ENCODE results near the gene ANKRD13B.
A peak's percentile ranks its signal among the peaks of the same experiment; 100 is the strongest.

ANKRD13B gene

DNA sequence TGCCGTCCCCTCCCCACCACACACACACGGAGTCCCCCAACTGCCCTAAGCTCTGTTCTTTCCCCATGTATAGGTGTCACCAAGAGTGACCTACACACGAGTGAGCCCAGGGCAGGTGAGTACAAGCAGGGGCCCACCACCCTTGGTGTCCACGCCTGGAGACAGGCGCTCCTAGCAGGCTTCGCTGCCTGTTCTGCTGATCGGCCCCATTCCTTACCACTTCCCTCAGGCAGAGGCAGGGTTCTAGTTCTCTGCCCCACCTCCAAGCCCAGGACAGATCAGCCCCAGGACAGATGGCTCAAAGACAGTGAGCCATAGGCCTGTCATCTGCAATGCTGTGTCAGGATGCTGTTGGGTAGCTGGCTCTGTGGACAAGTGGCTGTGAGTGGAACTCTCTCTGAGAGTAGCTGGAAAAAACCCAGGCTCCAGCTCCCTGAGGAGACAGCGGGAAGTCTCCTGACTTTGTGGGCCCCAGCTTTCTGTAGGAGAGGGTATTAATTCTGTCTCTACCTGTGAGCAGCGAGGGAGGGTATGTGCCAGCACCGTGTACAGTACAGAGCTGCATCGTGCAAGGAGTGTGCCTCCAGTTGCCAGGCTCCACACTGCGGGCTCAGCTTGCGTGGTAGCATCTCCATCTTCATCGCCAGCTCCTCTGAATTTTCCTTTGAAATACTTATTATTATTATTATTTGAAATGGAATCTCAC lies 23.5 kb upstream of the ANKRD13B start:
- no peak for DNase-seq

DNA sequence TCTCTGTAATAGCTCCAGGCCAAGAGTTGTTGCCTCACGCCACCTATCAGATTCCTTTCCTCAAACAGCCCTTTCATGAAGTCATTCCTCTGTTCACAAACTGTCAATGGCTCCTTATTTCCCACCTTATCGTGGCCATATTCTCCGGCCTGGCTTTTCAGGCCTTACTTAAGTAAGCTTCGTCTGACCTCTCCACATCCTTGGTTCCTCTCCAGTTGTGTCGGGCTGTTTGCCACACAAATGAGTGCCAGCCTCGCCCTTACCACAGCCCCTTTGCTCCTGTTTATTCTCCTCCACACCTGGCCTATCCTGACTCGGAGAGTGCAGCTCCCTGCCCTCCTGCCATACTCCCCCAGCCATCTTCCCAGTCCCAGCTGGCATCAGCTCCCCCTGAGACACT lies 22.4 kb upstream of the ANKRD13B start:
- DNase-seq, result no peak

DNA sequence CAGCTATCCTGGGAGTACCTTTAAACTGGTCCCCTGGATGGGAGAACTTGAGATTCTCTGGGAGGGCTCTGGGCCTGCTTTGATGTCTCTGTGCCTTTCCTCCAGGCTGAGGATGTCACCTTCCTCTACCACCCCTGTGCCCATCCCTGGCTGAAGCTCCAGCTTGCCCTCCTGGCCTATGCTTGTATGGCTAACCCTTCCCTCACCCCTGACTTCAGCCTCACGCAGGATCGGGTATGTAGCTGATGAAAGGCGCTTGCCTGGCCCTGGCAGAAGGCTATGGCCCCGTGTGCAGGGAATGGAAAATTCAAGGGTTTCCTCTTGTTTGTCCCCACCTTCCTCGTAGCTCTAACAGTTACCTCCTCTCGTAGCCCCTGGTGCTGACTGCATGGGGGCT lies 21.4 kb upstream of the ANKRD13B start:
- DNase-seq, result no peak

DNA sequence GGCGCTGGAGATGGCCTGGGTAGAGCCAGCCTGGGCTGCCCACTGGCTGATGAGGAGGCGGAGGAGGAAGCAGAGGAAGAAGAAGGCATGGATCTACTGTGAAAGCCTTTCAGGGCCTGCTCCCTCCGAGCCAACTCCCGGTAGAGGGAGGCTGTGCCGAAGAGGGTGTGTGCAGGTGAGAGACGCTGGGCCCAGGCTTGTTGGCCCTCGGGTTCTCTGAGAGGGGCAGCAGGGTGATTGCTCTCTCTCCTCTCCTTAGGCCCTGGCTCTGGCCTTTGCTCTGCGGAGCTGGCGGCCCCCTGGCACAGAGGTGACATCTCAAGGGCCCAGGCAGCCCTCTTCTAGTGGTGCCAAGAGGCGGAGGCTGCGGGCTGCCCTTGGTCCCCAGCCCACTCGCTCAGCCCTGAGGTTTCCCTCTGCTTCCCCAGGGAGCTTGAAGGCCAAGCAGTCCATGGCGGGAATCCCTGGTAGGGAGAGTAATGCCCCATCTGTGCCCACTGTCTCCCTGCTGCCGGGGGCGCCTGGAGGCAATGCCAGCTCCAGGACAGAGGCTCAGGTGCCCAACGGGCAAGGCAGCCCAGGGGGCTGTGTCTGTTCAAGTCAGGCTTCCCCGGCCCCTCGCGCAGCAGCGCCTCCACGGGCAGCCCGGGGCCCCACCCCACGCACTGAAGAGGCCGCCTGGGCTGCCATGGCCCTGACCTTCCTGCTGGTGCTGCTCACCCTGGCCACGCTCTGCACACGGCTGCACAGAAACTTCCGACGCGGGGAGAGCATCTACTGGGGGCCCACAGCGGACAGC lies 20.9 kb upstream of the ANKRD13B start:
- no peak for DNase-seq

DNA sequence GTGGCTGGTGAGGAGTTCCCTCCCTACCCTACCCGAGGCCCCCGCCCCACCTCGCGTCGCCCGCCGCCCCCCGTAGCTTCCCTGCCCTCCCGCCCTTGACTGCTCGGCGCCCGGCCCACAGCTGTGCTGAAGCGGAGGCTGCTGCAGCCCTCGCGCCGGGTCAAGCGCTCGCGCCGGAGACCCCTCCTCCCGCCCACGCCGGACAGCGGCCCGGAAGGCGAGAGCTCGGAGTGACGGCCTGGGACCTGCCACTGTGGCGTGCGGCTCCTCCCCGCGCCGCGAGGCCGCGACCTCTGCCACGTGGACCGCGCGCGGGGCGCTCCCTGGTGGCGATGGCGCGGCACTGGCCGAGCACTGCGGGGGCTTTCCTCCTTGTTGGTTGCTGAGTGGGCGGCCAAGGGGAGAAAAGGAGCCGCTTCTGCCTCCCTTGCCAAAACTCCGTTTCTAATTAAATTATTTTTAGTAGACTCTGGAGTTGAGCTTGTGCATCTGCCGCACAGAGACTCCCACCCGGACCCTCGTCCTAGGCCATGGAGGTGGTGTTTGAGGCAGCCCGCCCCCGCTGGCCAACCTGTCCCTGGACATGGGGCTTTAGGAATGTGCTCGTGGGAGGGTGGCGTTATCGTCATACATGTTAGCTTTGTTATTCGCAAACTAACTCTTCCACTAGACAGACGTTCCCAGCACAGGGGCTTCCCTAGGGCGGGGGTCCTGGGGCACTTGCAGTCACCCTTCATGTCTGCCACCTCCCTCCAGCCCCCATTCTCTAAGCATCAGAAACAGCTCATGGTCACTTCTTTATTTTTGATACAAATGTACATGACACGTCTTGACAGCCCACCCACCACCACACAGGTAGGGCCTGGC lies 20.0 kb upstream of the ANKRD13B start:
- no peak for DNase-seq

DNA sequence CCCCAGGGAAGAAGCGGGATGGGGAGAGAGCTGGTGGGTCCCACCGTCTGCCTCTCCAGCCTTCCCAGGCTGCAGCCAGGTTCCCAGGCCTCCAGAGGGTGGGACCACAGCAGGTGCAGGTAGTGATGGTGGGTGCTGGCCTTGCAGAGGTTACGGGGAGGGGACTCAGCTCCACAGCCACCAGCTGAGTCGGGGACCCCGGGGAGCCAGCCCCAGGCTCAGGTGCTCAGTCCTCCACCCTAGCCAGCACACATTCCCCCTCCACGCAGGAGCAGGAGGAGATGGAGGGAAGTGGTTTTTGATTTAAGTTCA lies 19.4 kb upstream of the ANKRD13B start:
- no peak for DNase-seq

DNA sequence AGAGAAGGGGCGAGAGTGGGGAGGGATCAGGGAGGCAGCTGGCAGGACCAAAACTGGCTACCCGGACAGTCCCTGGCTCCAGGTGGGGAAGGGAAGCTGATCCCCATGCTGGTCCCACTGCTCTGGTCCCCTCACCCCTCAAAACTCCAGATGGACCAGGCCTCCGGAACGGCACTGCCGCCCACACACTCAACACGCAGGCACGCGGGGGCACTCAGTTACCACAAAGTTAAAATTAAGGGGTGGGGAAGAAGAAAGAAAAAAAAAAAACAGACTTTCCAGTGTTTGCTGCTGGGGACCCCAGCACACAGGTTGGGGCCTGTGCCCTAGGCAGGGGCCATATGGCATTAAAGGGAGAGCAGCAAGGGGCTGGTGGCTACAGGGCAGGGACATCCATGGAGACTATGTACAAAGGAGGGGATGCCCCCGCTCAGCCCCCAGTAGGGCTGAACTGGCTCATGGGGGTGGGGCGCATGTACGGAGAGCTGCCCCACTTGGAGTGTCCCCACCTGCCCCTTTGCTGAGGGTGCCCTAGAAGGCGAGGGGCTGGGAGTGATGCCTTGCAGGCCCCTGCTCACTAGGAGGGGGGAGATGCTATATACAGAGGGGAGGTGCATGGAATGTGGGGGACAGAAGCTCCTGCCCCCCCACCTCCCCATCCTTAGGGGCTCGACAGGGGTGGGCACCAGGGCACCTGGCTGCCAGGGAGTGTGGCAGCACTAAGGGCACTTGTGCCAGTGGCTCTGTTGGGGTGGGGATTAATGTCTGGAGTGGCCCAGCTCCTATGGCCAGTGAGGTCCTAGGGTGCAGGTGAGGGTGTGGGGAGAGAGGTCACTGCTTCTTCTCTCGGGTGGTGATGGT lies 18.8 kb upstream of the ANKRD13B start:
- no peak for DNase-seq

DNA sequence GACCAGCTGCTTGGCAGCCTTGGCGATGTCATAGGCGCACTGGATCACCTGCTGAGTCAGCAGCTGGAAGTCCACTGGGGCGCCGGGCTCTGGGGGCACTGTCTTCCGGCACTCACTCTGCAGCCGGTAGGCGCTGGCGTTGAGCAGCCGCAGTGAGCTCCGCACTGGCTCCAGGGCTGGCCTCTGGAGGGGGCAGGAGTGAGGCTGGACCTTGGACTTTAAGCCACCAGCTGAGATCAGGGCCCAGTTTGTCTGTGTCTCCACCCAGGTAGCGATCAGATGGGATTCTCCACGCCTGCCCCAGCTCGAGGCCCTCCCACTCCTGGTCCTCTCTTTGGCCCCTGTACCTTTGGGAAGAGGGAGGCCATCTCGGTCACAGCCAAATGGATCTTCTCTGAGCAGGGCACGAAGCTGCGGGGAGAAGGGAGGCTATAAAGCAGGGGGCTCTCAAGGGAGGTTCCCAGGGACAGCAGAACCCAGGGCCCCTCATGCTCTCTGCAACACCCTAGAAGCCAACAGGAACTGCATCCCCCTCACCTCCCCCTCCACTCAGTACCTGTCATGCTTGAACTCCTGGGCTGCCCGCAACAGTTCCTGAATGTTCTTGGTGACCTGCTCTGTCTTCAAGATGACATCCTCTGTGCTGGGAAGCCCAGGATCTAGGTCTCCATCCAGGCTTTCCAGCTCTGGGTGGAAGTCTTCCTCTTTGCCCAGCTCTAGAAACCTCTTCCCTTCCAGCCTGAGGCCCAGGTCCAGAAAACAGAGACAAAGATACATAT lies 18.0 kb upstream of the ANKRD13B start:
- DNase-seq, result no peak

DNA sequence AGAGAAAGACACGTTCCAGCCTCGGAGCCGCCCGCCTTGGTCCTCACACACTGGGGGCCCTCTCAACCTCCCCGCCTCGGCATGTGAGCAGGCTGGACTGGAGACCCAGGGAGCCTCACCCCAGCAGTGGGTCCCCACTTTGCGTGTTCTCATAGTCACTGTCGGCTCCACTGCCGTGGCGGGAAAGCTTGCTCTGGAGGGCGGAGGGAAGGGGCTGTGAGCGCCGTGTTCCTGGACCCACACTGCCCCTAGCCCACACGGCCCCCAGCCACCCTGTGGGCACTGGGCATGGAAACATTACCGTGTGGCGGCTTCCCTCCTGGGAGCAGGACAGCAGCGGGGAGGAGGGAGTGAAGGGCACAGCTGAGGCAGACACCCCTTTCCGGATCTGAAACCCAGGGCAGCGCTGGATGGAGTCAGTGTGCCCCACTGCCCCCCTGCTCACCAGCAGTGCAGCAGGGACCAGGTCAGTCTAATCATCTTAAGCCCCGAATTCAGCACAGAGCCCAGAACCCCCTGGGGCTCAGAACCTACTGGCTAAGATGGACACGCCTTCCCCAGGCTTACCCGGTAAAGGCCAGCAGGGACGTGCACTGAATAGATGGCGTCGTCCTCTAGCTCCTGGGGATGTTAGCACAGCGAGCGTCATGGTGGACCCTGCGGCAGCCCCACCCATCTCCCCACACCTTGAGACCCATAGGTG lies 17.3 kb upstream of the ANKRD13B start:
- DNase-seq, result no peak

DNA sequence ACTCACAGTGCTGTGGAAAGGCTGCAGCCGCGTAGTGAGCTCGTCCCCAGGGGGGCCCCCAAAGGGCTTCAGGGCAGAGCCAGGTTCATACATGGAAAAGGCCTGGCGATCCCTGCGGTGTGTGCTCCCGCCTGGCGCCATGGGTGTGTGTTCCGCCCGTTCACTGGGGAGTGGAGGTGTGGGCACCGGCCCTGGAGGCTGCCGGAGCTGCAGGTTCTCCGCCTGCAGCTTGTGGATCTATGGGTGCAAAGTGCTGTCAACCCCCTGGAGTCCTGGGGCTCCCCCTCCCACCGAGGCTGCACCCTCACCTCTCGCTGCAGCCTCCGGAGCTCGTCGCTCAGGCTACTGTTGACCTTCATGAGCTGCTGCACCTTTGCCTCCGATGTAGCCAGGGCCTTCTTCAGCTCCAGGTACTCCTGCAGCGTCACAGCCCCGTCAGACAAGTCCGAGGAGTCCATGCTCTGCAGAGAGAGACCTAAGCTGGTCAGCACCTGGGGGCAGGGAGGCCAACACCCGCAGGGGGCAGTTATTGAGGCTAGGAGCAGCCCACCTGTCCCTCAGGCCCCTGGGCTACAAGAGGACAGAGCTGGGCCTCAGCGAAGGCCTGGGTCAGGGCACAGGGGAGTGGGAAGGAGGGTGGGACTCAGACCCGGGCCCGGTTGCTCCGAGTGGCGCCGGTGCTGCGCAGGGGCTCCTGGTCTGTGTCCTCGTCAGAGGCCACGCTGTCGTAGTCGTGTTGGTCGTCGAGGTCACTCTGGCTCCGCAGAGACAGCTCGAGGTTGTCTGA lies 16.5 kb upstream of the ANKRD13B start:
- no peak for DNase-seq

DNA sequence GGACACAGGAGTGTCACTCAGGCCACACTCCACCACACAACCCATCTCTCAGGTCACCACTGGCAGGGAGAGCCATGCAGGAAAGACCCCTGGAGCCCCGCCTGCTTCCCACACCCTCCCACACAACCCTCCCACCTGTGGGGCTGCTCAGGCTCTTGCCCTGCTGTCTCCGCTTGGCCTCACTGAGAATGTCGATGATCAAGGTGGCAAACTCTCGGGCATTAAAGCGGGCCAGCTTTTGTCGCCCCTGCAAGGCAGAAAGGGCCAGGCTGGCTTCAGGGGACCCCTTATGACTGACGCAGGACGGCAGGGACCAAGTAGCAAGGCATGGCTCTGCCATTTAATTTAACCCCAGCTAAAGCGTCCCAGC lies 15.9 kb upstream of the ANKRD13B start:
- no peak for DNase-seq

DNA sequence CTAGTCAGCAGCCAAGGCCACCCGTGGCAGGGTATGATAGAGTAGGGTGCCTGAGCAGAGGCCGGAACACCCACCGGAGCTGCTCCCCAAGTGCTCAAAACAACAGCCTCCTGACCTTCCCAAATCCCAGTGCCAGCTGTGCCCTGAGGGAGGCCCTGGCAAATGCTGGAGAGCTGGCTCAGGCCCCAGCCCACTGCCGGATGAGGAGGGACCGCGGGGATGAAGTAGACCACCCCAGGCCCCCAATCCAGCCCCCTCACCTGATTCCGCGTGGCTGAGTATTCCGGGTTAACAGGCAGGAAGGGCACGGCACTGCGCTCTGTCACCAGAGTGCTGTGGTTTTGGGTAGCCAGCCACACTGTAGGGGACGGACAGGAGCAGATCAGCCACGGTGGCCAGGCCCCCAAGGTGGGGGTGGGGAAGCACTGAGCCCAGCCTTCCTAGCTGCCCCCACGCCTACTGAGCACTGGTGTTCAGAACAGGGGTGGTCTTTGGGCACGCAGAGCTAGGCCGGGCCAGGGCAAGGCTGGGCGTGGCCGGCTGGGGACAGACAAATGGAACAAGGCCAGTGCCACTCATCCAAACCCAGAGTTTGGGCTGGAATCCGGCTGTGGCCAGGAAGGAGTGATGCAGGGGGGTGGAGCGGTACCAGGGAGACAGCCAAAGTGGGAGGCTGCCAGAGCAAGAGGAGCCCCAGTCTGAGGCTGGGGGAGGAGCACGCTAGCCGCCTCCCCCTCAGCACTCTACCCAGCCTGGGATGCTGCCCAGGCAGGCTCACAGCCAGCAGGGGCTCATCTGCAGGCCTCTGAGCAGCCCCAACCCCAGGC lies 15.3 kb upstream of the ANKRD13B start:
- no peak for DNase-seq

DNA sequence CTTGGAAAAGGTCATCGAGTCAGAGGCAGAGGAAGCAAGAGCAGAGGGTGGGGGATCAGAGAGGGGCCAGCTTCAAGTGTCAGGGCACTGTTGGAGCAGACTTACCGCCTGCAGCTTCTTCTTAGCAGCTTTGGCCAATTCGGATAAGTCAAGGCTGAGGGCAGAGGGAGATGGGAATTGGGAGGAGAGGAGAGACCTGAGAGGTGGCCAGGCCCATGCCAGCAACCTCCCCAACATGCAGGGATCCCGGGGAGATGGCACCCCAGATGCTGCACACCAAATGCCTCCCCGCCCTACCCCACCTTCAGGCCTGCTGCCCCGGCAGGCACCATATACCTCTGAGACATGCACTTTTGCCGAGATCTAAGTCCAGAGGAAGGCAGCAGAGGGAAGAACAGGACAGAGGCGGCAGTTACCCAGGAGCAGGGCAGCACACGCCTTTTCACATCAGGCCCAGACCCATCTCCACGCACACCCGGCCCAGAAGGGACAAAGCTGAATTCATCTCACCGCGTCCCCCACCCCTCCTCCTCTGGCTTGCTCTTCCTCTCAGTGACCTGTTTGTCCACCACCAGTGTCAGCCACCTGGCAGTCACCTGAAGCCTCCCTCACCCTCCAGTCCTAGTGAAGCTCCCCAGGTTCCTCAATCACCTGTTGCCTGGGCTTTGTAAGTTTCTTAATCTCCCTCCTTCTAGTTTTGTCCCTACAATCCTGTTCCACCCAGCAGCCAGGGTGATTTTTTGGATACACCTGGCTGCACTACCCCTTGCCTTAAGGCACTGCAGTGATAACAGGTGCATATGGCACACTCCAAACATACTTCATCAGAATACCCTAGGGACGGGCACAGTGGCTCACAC lies 14.1 kb upstream of the ANKRD13B start:
- no peak for DNase-seq

DNA sequence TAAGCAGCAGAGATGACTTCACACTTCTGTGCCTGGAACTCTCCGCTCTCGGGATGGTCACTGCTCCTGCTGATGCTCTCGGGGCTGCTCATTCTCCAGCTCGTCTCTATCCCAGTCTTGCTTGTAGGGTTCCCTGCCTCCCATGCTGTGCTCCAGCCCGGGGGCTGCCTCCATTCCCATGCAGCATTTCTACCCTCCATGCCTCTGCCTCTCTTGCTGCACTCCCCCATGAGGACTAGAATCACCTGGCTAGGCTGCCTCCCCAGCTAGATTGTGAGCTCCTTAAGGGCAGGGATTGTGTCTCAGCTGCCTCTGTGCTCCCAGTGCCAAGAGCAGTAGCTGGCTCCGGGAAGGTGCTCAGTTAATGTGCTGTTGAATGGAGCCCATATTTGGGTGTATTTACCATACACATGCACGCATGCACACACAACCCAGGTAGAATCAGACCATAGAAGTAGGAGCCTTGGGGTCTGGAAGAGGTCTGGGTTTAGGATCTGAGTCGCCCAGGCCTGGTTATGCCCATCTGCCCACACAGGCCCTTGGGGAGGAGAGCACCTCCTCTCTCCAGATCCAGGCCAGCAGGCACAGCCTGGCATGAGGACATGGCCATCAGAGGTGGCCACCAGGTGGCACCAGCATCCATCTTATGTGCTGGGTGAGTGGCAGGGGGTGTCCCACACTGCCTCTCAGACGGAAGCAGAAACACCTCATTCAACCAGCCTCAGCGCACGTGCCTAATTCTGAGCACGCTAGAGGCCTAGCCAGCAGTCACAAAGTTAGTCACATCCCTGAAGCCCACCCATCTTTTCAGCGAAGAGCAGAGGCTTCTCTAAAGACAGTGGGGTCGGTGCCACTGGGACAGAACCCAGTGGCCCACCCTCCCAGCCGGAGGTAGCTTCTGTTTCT lies 12.8 kb upstream of the ANKRD13B start:
- peak; percentile 69 for DNase-seq

DNA sequence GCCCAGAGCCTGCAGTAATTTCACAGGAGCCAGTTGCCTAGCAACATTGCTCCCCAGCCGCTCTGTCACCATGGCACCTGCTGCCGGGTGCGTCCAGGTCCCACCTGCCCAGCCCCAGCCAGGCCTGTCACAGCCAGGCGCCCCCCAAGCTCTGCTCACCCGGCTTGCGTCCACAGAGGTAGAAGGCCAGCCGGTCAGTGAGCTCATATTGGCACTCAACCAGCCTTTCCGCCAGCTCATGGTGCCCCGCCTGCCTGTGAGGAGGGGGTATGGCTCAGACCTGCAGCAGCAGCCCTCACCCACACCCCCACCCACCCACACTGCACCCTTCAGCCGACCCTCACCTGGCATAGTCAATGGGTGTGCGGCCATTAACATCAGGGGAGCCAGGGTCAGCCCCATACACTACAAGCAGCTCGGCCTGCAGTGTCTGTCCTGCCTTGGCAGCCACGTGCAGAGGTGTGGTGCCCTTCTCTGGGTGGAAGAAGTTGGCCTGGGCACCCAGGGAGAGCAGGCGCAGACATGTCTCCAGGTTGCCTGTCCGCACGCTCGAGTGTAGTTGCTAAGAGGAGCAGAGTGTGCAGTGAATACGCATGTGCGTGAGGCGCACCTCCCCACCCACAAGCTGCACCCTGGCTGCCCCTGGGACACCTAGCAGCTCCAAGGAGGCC lies 11.2 kb upstream of the ANKRD13B start:
- DNase-seq, result peak; percentile 29

DNA sequence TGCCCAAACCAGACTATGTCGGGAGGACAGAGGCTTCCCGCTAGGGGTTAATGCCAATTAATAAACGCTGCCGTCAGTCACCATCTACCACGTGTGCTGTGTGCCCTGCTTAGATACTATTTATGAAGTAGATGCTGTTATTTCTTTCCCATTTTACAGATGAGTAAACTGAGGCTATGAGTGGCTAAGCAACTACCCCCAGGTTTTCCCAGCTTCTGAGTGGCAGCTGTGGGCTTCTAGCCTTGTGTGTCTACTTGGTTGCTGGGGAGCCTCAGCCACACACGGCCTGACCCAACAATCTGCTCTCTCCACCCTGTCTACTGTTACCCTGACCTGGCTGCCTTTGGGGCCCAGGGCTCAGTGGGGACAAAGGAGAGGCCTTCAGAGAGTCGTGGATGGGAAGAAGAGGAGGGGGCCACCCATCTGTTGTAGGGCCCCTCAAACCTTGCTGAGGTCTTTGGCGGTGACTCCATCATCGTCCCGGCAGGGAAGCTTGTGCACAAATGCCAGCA lies 10.6 kb upstream of the ANKRD13B start:
- DNase-seq, result no peak

DNA sequence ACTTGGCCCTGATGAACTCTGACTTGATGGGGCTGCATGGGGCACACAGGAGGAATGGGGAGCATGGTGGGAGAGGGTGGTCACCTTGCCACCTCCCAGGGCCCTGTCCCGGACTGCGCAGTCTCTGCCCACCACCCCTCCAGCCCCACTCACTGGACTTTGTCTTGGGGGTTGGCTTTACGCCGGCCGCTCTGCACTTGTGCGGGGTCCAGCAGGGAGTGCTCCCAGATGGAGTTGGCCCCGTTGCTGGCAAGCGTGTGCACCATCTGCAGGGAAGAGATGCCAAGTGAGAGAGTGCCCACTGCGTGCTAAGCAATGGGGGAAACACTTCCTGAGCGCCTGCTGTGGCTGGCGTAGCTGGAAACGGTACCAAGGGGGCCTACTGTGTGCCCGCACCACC lies 10.2 kb upstream of the ANKRD13B start:
- DNase-seq, result no peak

Data from NCI-H748 treated with DMSO at 0.1 percent for 48 hours (cell line).